LNCaP clone FGC (cell line): ENCODE results near the gene TSPAN13.

ENCODE experiments used
- DNase-seq: peaks from one replicate; pipeline ENCODE4 v3.0.0-alpha.2; 2011; ENCODE audit warnings: low read depth
- H3K4me3 ChIP-seq: 2 replicates; pipeline ENCODE4 v1.5.1; 2011; ENCODE audit warnings: mild to moderate bottlenecking, low read depth, low read length, control low read depth
- CTCF ChIP-seq: IDR thresholded peaks from 2 replicates; pipeline ENCODE4 v1.5.1; 2012; ENCODE audit warnings: mild to moderate bottlenecking; ENCODE audit not compliant: control insufficient read depth, insufficient read depth; ENCODE audit errors: extremely low read depth

TSPAN13 gene

GRCh38 chr7:16744518-16745250 is 8.9 kb upstream of the TSPAN13 start:
- TF ChIP-seq CTCF = no peak
- DNase-seq = no peak

GRCh38 chr7:16745645-16746044 is 7.9 kb upstream of the TSPAN13 start:
- no peak overlapping the region for H3K4me3 ChIP-seq
- DNase-seq = no peak
- TF ChIP-seq CTCF = no peak

More at GRCh38 chr7:16744518-16745250, 8.9 kb upstream of the TSPAN13 start:
- H3K4me3 ChIP-seq = no peak overlapping the region

- no peak for DNase-seq
- TF ChIP-seq CTCF = no peak
- H3K4me3 ChIP-seq = no peak overlapping the region
Measured at GRCh38 chr7:16747102-16747501, 6.5 kb upstream of the TSPAN13 start.

- H3K4me3 ChIP-seq = peak overlapping the region; percentile 76
- no peak for TF ChIP-seq CTCF
- no peak for DNase-seq
Measured at GRCh38 chr7:16753932-16754855, 639 bp downstream of the TSPAN13 start.

- DNase-seq = no peak
- H3K4me3 ChIP-seq = peak overlapping the region; percentile 76
- TF ChIP-seq CTCF = no peak
Measured at GRCh38 chr7:16754856-16755317, 1.3 kb downstream of the TSPAN13 start.

GRCh38 chr7:16755397-16755796 is 1.8 kb downstream of the TSPAN13 start:
- DNase-seq = no peak

More at GRCh38 chr7:16755397-16755796, 1.8 kb downstream of the TSPAN13 start:
- peak overlapping the region; percentile 76 for H3K4me3 ChIP-seq
- TF ChIP-seq CTCF = no peak
